Measurements from ENCODE around the gene SMYD3. TPM values are rescaled to one million over a fixed set of nuclear protein-coding genes. Genes with fewer than 3 reads are reported as not detected.

Gene SMYD3
- total and polyA plus RNA-seq, 2 donors (not counting 3 experiments of a cell fraction or from before 2014, with no cell fraction given) = 16.0 to 32.1 TPM

- H3K4me2 ChIP-seq (ENCODE audit: insufficient read depth, low read length) = no peak overlapping the region
- H3K9ac ChIP-seq (replicated peaks; ENCODE audit: extremely low read depth, insufficient read depth, low read length) = no peak overlapping the region
- no peaks in the 10 kb centered on the region for H3K36me3 ChIP-seq (ENCODE audit: control insufficient read depth in 2 of 2, extremely low read depth in 1 of 2, insufficient read depth in 2 of 2, low read length in 2 of 2)
- no peak overlapping the region for H2AFZ ChIP-seq (ENCODE audit: low read depth, low read length)
- DNase-seq (ENCODE audit: low read depth, low spot score) (no peak), FAIRE-seq (no peak)
- CTCF ChIA-PET = interaction anchor here (1.7 kb wide), 1 partner anchor 13 kb away, joined by 7 read pairs; no protein-coding TSS in a partner anchor
- H3K9me1 ChIP-seq (replicated peaks; ENCODE audit: control insufficient read depth, extremely low read depth, insufficient read depth, low read length) = no peaks in the 10 kb centered on the region
- no peak overlapping the region for H3K4me3 ChIP-seq (replicated peaks in 1 of 3; ENCODE audit: insufficient read depth in 1 of 3, low read depth in 1 of 3, low read length in 3 of 3)
- no peaks in the 10 kb centered on the region for H3K27me3 ChIP-seq (ENCODE audit: control insufficient read depth in 2 of 2, insufficient read depth in 2 of 2, low read length in 2 of 2)
- no peaks in the 10 kb centered on the region for H3K9me3 ChIP-seq (replicated peaks; ENCODE audit: control insufficient read depth, insufficient read depth, low read length)
- dilution Hi-C loops (cut with MboI; ENCODE audit: extremely low pct_ligation_motif_present, low sequenced_read_pairs) = no loop called here
- no peaks in the 10 kb centered on the region for H3K79me2 ChIP-seq (ENCODE audit: control insufficient read depth, insufficient read depth, low read length)
- peaks cover 4% of the 10 kb centered on the region for H3K4me1 ChIP-seq (ENCODE audit: control insufficient read depth, extremely low read depth, insufficient read depth, low read length)
- no peak overlapping the region for H3K27ac ChIP-seq (ENCODE audit: insufficient read depth, low read depth, low read length)
- POLR2A ChIA-PET = no interaction called here
- intact Hi-C loops (cut with micrococcal nuclease) = no loop called here
- TF ChIP-seq EZH2 (IDR thresholded peaks at IDR 0.05; ENCODE audit: borderline replicate concordance, low read depth, low read length, severe bottlenecking) (no peak), JUN (IDR thresholded peaks at IDR 0.05; ENCODE audit: borderline replicate concordance, insufficient read depth, insufficient read length, low read depth) (no peak), GATA2 (IDR thresholded peaks at IDR 0.05; ENCODE audit: insufficient read depth, insufficient read length, low read depth, low read length) (no peak), POLR2AphosphoS5 (IDR thresholded peaks at IDR 0.05; ENCODE audit: insufficient read depth, low read depth, low read length) (no peak), MYC (IDR thresholded peaks at IDR 0.05; ENCODE audit: low read depth, low read length) (no peak), FOS (IDR thresholded peaks at IDR 0.05; ENCODE audit: borderline replicate concordance, insufficient read depth, low read length) (no peak), POLR2A (IDR thresholded peaks at IDR 0.05; ENCODE audit: low read depth, low read length) (no peak)
- TF ChIP-seq, protein P1, sequence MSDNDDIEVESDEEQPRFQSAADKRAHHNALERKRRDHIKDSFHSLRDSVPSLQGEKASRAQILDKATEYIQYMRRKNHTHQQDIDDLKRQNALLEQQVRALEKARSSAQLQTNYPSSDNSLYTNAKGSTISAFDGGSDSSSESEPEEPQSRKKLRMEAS (IDR thresholded peaks at IDR 0.05; ENCODE audit: insufficient read depth, insufficient read length) = no peak
- TF ChIP-seq, protein P2, sequence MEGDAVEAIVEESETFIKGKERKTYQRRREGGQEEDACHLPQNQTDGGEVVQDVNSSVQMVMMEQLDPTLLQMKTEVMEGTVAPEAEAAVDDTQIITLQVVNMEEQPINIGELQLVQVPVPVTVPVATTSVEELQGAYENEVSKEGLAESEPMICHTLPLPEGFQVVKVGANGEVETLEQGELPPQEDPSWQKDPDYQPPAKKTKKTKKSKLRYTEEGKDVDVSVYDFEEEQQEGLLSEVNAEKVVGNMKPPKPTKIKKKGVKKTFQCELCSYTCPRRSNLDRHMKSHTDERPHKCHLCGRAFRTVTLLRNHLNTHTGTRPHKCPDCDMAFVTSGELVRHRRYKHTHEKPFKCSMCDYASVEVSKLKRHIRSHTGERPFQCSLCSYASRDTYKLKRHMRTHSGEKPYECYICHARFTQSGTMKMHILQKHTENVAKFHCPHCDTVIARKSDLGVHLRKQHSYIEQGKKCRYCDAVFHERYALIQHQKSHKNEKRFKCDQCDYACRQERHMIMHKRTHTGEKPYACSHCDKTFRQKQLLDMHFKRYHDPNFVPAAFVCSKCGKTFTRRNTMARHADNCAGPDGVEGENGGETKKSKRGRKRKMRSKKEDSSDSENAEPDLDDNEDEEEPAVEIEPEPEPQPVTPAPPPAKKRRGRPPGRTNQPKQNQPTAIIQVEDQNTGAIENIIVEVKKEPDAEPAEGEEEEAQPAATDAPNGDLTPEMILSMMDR (IDR thresholded peaks at IDR 0.05; ENCODE audit: extremely low read depth in 1 of 2, insufficient read depth in 1 of 2, low read depth in 1 of 2, low read length in 2 of 2) = no peak
- no TSS peak for BruUV-seq (replicated peaks)
- H4K20me1 ChIP-seq (replicated peaks; ENCODE audit: control insufficient read depth, extremely low read depth, insufficient read depth, low read length) = no peaks in the 10 kb centered on the region
Measured at GRCh38 chr1:246036175-246036574, 470.9 kb downstream of the SMYD3 start.
